NCI-H2081 treated with DMSO at 0.1 percent for 48 hours (cell line): ENCODE results near the gene SNX6.
"Not testable (repeated sequence)": the region's sequence is repeated elsewhere in the genome, so short reads cannot be mapped to it uniquely, and the experiment has no call there.

Source experiments
- DNase-seq: peaks from one replicate; lab custom pipeline; 2025; lab: John Stamatoyannopoulos, UW

SNX6 gene

GRCh38 chr14:34562776-34563150 is 67.2 kb downstream of the SNX6 start:
- no peak for DNase-seq

- not testable (repeated sequence) for DNase-seq
Observed at GRCh38 chr14:34562037-34562775, 67.7 kb downstream of the SNX6 start.

- DNase-seq = not testable (repeated sequence)
Observed at GRCh38 chr14:34556498-34556829, 73.5 kb downstream of the SNX6 start.

GRCh38 chr14:34555583-34556497 is 74.1 kb downstream of the SNX6 start:
- DNase-seq = not testable (repeated sequence)

GRCh38 chr14:34554540-34555250 is 75.3 kb downstream of the SNX6 start:
- no peak for DNase-seq

GRCh38 chr14:34549276-34549966 is 80.5 kb downstream of the SNX6 start:
- DNase-seq = not testable (repeated sequence)

GRCh38 chr14:34548472-34548981 is 81.4 kb downstream of the SNX6 start:
- DNase-seq = no peak

- not testable (repeated sequence) for DNase-seq
Observed at GRCh38 chr14:34547136-34547520, 82.8 kb downstream of the SNX6 start.

- not testable (repeated sequence) for DNase-seq
Observed at GRCh38 chr14:34546272-34547135, 83.4 kb downstream of the SNX6 start.

- DNase-seq = not testable (repeated sequence)
Observed at GRCh38 chr14:34540181-34541059, 89.5 kb downstream of the SNX6 start.

GRCh38 chr14:34539407-34540180 is 90.4 kb downstream of the SNX6 start, which contains the start of gene EAPP:
Gene EAPP, minus strand, starts transcription at chr14:34539701. Its CDS starts 73 bp downstream, at chr14:34539628.
- DNase-seq = no peak

GRCh38 chr14:34538871-34539406 is 91.0 kb downstream of the SNX6 start:
- no peak for DNase-seq

GRCh38 chr14:34538096-34538495 is 91.9 kb downstream of the SNX6 start:
- DNase-seq = not testable (repeated sequence)

- no peak for DNase-seq
Observed at GRCh38 chr14:34537677-34538009, 92.3 kb downstream of the SNX6 start.

GRCh38 chr14:34536951-34537676 is 92.8 kb downstream of the SNX6 start:
- DNase-seq = no peak

GRCh38 chr14:34527591-34527990 is 102.4 kb downstream of the SNX6 start:
- no peak for DNase-seq

GRCh38 chr14:34524216-34524615 is 105.7 kb downstream of the SNX6 start:
- not testable (repeated sequence) for DNase-seq

- DNase-seq = no peak
Observed at GRCh38 chr14:34522496-34522895, 107.5 kb downstream of the SNX6 start.
